OCI-LY7 (cell line): ENCODE measurements around the gene PTGDR.

Experiments used
- EZH2phosphoT487 ChIP-seq: fragments of 200-600 bp; sonication (generic); IDR thresholded peaks from 2 replicates; pipeline ENCODE4 v1.6.1; 2018; ENCODE audit warnings: low read depth, borderline replicate concordance, mild to moderate bottlenecking, mixed run types, antibody characterized with exemption, low read length, moderate library complexity, mixed read lengths
- TF ChIP-seq, protein P1 (sequence below): fragments of 200-600 bp; sonication (generic); conservative IDR thresholded peaks from 2 replicates; pipeline ENCODE4 v1.5.1; 2014; ENCODE audit warnings: mild to moderate bottlenecking, antibody characterized with exemption, low read length, moderate library complexity, mixed read lengths

DNA sequence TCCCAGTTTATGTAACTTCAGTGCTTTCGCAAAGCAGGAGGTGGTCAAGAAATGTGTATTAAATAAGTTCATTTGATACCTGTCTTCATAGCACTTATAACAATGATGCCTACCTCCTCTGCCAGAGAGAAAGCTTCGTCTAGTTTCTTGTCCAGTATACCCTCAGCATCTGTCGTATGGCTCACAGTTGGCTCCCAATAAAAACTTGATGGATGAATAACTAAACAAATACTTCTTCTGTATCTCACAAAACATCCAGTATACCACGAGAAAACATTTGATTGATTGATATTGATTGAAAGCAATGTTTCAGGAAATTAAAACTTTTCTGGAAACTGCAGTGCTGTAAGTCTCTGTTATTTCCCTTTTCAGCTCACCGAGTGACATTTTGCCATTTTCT, 26.9 kb upstream of the PTGDR start:
- TF ChIP-seq, protein P1, sequence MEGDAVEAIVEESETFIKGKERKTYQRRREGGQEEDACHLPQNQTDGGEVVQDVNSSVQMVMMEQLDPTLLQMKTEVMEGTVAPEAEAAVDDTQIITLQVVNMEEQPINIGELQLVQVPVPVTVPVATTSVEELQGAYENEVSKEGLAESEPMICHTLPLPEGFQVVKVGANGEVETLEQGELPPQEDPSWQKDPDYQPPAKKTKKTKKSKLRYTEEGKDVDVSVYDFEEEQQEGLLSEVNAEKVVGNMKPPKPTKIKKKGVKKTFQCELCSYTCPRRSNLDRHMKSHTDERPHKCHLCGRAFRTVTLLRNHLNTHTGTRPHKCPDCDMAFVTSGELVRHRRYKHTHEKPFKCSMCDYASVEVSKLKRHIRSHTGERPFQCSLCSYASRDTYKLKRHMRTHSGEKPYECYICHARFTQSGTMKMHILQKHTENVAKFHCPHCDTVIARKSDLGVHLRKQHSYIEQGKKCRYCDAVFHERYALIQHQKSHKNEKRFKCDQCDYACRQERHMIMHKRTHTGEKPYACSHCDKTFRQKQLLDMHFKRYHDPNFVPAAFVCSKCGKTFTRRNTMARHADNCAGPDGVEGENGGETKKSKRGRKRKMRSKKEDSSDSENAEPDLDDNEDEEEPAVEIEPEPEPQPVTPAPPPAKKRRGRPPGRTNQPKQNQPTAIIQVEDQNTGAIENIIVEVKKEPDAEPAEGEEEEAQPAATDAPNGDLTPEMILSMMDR: no peak
- no peak for TF ChIP-seq EZH2phosphoT487
